ENCODE results near the gene CMPK1. TPM values are rescaled to one million over a fixed set of nuclear protein-coding genes. Genes with fewer than 3 reads are reported as not detected.
A peak's percentile ranks its signal among the peaks of the same experiment; 100 is the strongest.

The CMPK1 gene
- total RNA-seq, 1 experiment from 2014 or later, result 28.7 TPM

GRCh38 chr1:47313915-47314664 lies 19.5 kb upstream of the CMPK1 start, which contains the start of gene STIL:
TSS of gene STIL (minus strand) at chr1:47314147. CDS start at chr1:47310319, 3,828 bp downstream.
- no peak within 1 kb of the TSS for H2BK5ac ChIP-seq (ENCODE audit: insufficient read length, low read length)
- H4K5ac ChIP-seq (ENCODE audit: insufficient read length, low read depth, low read length), result no peak within 1 kb of the TSS
- no peak within 1 kb of the TSS for H3K56ac ChIP-seq (ENCODE audit: insufficient read length, low read depth, low read length)
- peak within 1 kb of the TSS; percentile 73; the same call in 1 of the 2 replicates for H3K14ac ChIP-seq (ENCODE audit: insufficient read depth, low read length)
- no peak within 1 kb of the TSS for H2AFZ ChIP-seq (ENCODE audit: low read length)
- Mint-ChIP-seq H3K36me3 (ENCODE audit: insufficient read depth in 1 of 3, low read depth in 3 of 3) (peaks cover 4 to 25% (median 20%) of the 10 kb centered on the region in 3 experiments; a peak in 6 of 7 replicates), H3K27me3 (ENCODE audit: low read depth) (no peaks in the 10 kb centered on the region), H3K9me3 (no peaks in the 10 kb centered on the region), H3K27ac (peak within 1 kb of the TSS; percentile 98 to 99 (median 99)), H3K4me3 (peak within 1 kb of the TSS; percentile 94 to 95), H3K4me1 (peaks cover 8 to 9% of the 10 kb centered on the region in 2 experiments)
- TF ChIP-seq, protein P1, sequence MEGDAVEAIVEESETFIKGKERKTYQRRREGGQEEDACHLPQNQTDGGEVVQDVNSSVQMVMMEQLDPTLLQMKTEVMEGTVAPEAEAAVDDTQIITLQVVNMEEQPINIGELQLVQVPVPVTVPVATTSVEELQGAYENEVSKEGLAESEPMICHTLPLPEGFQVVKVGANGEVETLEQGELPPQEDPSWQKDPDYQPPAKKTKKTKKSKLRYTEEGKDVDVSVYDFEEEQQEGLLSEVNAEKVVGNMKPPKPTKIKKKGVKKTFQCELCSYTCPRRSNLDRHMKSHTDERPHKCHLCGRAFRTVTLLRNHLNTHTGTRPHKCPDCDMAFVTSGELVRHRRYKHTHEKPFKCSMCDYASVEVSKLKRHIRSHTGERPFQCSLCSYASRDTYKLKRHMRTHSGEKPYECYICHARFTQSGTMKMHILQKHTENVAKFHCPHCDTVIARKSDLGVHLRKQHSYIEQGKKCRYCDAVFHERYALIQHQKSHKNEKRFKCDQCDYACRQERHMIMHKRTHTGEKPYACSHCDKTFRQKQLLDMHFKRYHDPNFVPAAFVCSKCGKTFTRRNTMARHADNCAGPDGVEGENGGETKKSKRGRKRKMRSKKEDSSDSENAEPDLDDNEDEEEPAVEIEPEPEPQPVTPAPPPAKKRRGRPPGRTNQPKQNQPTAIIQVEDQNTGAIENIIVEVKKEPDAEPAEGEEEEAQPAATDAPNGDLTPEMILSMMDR (conservative IDR thresholded peaks at IDR 0.05), result no peak
- peak within 1 kb of the TSS; percentile 78 for H3K18ac ChIP-seq (ENCODE audit: insufficient read length, low read depth, low read length)
- no peak within 1 kb of the TSS for H2BK15ac ChIP-seq (ENCODE audit: low read depth, low read length)
- H3K4ac ChIP-seq (ENCODE audit: low read depth, low read length), result no peak within 1 kb of the TSS; the same call in 1 of the 2 replicates
- no peaks in the 10 kb centered on the region for H3K27me3 ChIP-seq (ENCODE audit: insufficient read depth, low read length)
- H3K23me2 ChIP-seq (ENCODE audit: insufficient read length, low read depth, low read length, poor library complexity, severe bottlenecking), result peaks cover 3% of the 10 kb centered on the region
- no peak within 1 kb of the TSS for H3K23ac ChIP-seq (ENCODE audit: insufficient read length, low read depth, low read length)
- DNase-seq, result peak; percentile 100
- peak within 1 kb of the TSS; percentile 82 for H3K27ac ChIP-seq (ENCODE audit: insufficient read length, low read depth, low read length)
- no peaks in the 10 kb centered on the region for H4K20me1 ChIP-seq (ENCODE audit: control insufficient read depth, insufficient read depth, insufficient read length)
- no peak within 1 kb of the TSS for H4K91ac ChIP-seq (ENCODE audit: insufficient read length, low read depth, low read length)
- no peak within 1 kb of the TSS for H2BK12ac ChIP-seq (ENCODE audit: insufficient read length, low read depth, low read length)
- peak within 1 kb of the TSS; percentile 90 for H3K4me2 ChIP-seq (ENCODE audit: insufficient read depth, insufficient read length, low read length)
- WGBS (ENCODE audit: extremely low coverage, insufficient read length, low lambda C conversion rate), result no CpG with 5 or more reads among the region's 54 CpGs
- H3K9ac ChIP-seq (ENCODE audit: extremely low read depth, insufficient read length, low read length), result peak within 1 kb of the TSS; percentile 96
- peaks cover 10% of the 10 kb centered on the region; the same call in 1 of the 2 replicates for H3K79me2 ChIP-seq (ENCODE audit: insufficient read depth, low read length)
- H3K79me1 ChIP-seq (ENCODE audit: insufficient read depth, low read depth, low read length, poor library complexity, severe bottlenecking), result no peaks in the 10 kb centered on the region
- no peak within 1 kb of the TSS for H2BK120ac ChIP-seq (ENCODE audit: low read depth, low read length, poor library complexity, severe bottlenecking)
- H3K4me1 ChIP-seq (ENCODE audit: insufficient read depth, low read length), result no peaks in the 10 kb centered on the region
- H4K8ac ChIP-seq (replicated peaks; ENCODE audit: insufficient read length, low read depth, low read length), result no peak within 1 kb of the TSS
- no peak within 1 kb of the TSS for H2BK20ac ChIP-seq (ENCODE audit: low read depth, low read length, poor library complexity, severe bottlenecking)
- no peaks in the 10 kb centered on the region for H3K9me3 ChIP-seq (ENCODE audit: control insufficient read depth, low read depth, low read length)
- H2AK5ac ChIP-seq (ENCODE audit: insufficient read length, low read length), result no peak within 1 kb of the TSS
- no peak within 1 kb of the TSS for H3T11ph ChIP-seq (ENCODE audit: low read length)

Data from H9 (cell line).